Esophagus squamous epithelium (tissue), 4 donors: ENCODE results near the gene RAET1E.

Experiments used
- POLR2A ChIP-seq, 4 donors: fragments of 450-650 bp; IDR thresholded peaks; one replicate each; pipeline ENCODE4 v1.6.1; 2017; ENCODE audit warnings: antibody characterized with exemption in 4 of 4, mild to moderate bottlenecking in 4 of 4, moderate library complexity in 3 of 4
- TF ChIP-seq, protein P1 (sequence below), 6 experiments: fragments of 450-650 bp in 4 of 6; fragments of 200-600 bp in 2 of 6; sonication (generic) in 2 of 6; IDR thresholded peaks; one replicate each; pipeline ENCODE4 v1.5.1; 2016 to 2019; ENCODE audit warnings: antibody characterized with exemption in 6 of 6, mild to moderate bottlenecking in 4 of 6, moderate library complexity in 4 of 6

DNA sequence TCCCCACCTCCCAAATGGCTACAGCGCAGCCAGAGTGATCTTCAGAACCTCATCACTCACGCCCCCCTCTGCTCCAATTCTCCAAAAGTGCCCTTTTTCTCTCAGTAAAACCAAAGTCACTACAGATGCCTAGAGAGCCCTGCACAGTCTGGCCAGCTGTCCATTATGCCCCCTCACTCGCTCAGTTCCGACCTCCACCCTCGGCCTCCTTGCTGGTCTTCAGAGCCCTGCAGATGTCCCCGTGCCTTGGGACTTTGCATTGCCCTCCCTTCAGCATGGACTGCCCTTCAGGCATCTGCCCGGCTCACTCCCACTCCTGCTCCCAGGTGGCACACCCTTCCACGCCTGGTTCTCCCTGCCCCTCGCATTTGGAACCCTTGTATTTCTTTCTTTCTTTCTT, 1.1 kb upstream of the RAET1E start:
- TF ChIP-seq, protein P1, sequence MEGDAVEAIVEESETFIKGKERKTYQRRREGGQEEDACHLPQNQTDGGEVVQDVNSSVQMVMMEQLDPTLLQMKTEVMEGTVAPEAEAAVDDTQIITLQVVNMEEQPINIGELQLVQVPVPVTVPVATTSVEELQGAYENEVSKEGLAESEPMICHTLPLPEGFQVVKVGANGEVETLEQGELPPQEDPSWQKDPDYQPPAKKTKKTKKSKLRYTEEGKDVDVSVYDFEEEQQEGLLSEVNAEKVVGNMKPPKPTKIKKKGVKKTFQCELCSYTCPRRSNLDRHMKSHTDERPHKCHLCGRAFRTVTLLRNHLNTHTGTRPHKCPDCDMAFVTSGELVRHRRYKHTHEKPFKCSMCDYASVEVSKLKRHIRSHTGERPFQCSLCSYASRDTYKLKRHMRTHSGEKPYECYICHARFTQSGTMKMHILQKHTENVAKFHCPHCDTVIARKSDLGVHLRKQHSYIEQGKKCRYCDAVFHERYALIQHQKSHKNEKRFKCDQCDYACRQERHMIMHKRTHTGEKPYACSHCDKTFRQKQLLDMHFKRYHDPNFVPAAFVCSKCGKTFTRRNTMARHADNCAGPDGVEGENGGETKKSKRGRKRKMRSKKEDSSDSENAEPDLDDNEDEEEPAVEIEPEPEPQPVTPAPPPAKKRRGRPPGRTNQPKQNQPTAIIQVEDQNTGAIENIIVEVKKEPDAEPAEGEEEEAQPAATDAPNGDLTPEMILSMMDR (IDR thresholded peaks at IDR 0.05) = no peak
- TF ChIP-seq POLR2A (IDR thresholded peaks at IDR 0.05) = no peak
